CD14-positive monocyte (primary cell): ENCODE results near the gene GLB1L2. TPM values are rescaled to one million over a fixed set of nuclear protein-coding genes. Genes with fewer than 3 reads are reported as not detected.

Source experiments
- DNase-seq, 3 donors: peaks; one replicate each; pipeline ENCODE4 v3.0.0-alpha.2; 2011 to 2022
- H2AFZ ChIP-seq: 2 replicates; pipeline ENCODE4 v1.6.0; 2012; ENCODE audit warnings: mild to moderate bottlenecking, low read depth, low read length, inconsistent platforms; ENCODE audit not compliant: insufficient read depth, poor library complexity, severe bottlenecking
- H3K27ac ChIP-seq, 2 donors: 1 replicate in 1 of 2; 2 replicates in 1 of 2; pipeline ENCODE4 v1.5.1; 2012 to 2013; ENCODE audit warnings: low read length in 2 of 2, control low read depth in 1 of 2, inconsistent platforms in 1 of 2, low read depth in 1 of 2, mild to moderate bottlenecking in 1 of 2
- H3K27me3 ChIP-seq, 2 donors: one replicate each; pipeline versions ENCODE4 v1.6.0 to v1.6.1; 2011 to 2013; ENCODE audit warnings: low read length in 2 of 2; ENCODE audit not compliant: control insufficient read depth in 2 of 2, insufficient read depth in 2 of 2
- H3K36me3 ChIP-seq, 2 donors: replicated peaks in 1 of 2; 1 replicate in 1 of 2; 2 replicates in 1 of 2; pipeline versions ENCODE4 v1.5.1 to v1.6.1; 2012 to 2013; ENCODE audit warnings: low read length in 2 of 2, control low read depth in 1 of 2, inconsistent platforms in 1 of 2, mild to moderate bottlenecking in 1 of 2; ENCODE audit not compliant: insufficient read depth in 2 of 2, control insufficient read depth in 1 of 2
- H3K4me1 ChIP-seq, 2 donors: 1 replicate in 1 of 2; 2 replicates in 1 of 2; pipeline versions ENCODE4 v1.5.1 to v1.6.1; 2012 to 2013; ENCODE audit warnings: low read length in 2 of 2, control low read depth in 1 of 2, inconsistent platforms in 1 of 2, mild to moderate bottlenecking in 1 of 2, moderate library complexity in 1 of 2; ENCODE audit not compliant: insufficient read depth in 2 of 2, control insufficient read depth in 1 of 2
- H3K4me2 ChIP-seq: replicated peaks from 2 replicates; pipeline ENCODE3; 2012; ENCODE audit warnings: low read length, moderate library complexity, mild to moderate bottlenecking; ENCODE audit not compliant: poor library complexity, severe bottlenecking; ENCODE audit errors: extremely low read depth
- H3K4me3 ChIP-seq, 3 experiments: fragments of 200-600 bp in 1 of 3; sonication (generic) in 1 of 3; replicated peaks in 1 of 3; 1 replicate in 2 of 3; 2 replicates in 1 of 3; pipeline ENCODE4 v1.5.1; 2011 to 2013; ENCODE audit warnings: low read length in 3 of 3, mild to moderate bottlenecking in 3 of 3, control low read depth in 2 of 3, low read depth in 2 of 3, inconsistent platforms in 1 of 3, moderate library complexity in 1 of 3
- H3K79me2 ChIP-seq: 2 replicates; pipeline ENCODE4 v1.6.0; 2012; ENCODE audit warnings: mild to moderate bottlenecking, control low read depth, inconsistent platforms, low read length, moderate library complexity; ENCODE audit not compliant: insufficient read depth
- H3K9ac ChIP-seq: 2 replicates; pipeline ENCODE4 v1.6.0; 2017; ENCODE audit warnings: low read length, mild to moderate bottlenecking; ENCODE audit not compliant: insufficient read depth, poor library complexity, severe bottlenecking
- H3K9me3 ChIP-seq, 2 donors: replicated peaks in 1 of 2; 1 replicate in 1 of 2; 2 replicates in 1 of 2; pipeline versions ENCODE4 v1.5.1 to v1.6.1; 2012 to 2013; ENCODE audit warnings: low read length in 2 of 2, control low read depth in 1 of 2; ENCODE audit not compliant: control insufficient read depth in 1 of 2, insufficient read depth in 1 of 2
- H4K20me1 ChIP-seq: 2 replicates; pipeline ENCODE4 v1.6.0; 2012; ENCODE audit warnings: mild to moderate bottlenecking, low read length, control low read depth, moderate library complexity; ENCODE audit not compliant: insufficient read depth
- H3K27ac Mint-ChIP-seq, 7 donors: one replicate each; pipeline ENCODE4 v1.8.0; 2020; ENCODE audit warnings: mild to moderate bottlenecking in 7 of 7, mixed read lengths in 7 of 7, moderate library complexity in 6 of 7, inconsistent platforms in 2 of 7
- H3K27me3 Mint-ChIP-seq, 3 donors: one replicate each; pipeline ENCODE4 v1.8.0; 2021 to 2022; ENCODE audit warnings: low read depth in 3 of 3, mild to moderate bottlenecking in 3 of 3, mixed read lengths in 3 of 3, moderate library complexity in 3 of 3, inconsistent platforms in 1 of 3
- H3K36me3 Mint-ChIP-seq, 2 donors: one replicate each; pipeline ENCODE4 v1.8.0; 2020; ENCODE audit warnings: mixed read lengths in 2 of 2, inconsistent platforms in 1 of 2, mild to moderate bottlenecking in 1 of 2
- H3K4me1 Mint-ChIP-seq: one replicate; pipeline ENCODE4 v1.8.0; 2020; ENCODE audit warnings: mild to moderate bottlenecking, mixed read lengths
- H3K4me3 Mint-ChIP-seq, 2 donors: one replicate each; pipeline ENCODE4 v1.8.0; 2020; ENCODE audit warnings: mild to moderate bottlenecking in 2 of 2, mixed read lengths in 2 of 2, moderate library complexity in 1 of 2
- H3K9me3 Mint-ChIP-seq, 7 donors: one replicate each; pipeline ENCODE4 v1.8.0; 2020 to 2022; ENCODE audit warnings: mixed read lengths in 7 of 7, mild to moderate bottlenecking in 6 of 7, moderate library complexity in 6 of 7, inconsistent platforms in 2 of 7
- CTCF ChIP-seq: fragments of 200-600 bp; IDR thresholded peaks from one replicate; pipeline ENCODE4 v1.8.0; 2022; ENCODE audit warnings: antibody characterized with exemption, mild to moderate bottlenecking
- WGBS: methylation state at CpG from one replicate; pipeline ENCODE4 v1.1.5; 2013; ENCODE audit warnings: missing lambda C conversion rate; ENCODE audit not compliant: insufficient coverage; 5-methylcytosine and 5-hydroxymethylcytosine counted together
- intact Hi-C, 2 donors: fragments of 100-400 bp; cut with micrococcal nuclease; formaldehyde crosslinking; loops; one replicate each; pipeline versions ENCODE4 v1.15.0 to v1.15.1; 2023
- polyA plus RNA-seq, 3 donors: library from polyadenylated mRNA; depleted of rRNA in 1 of 3; unstranded in 2 of 3; stranded (reverse) in 1 of 3; fragments of 300-500 nt in 2 of 3; fragments of >200 nt in 1 of 3; fragmentation: Illumina TruSeq in 2 of 3; gene quantifications; 1 replicate in 2 of 3; 2 replicates in 1 of 3; pipeline ENCODE4 v1.2.3, GENCODE V29; 2012 to 2021

The GLB1L2 gene
- polyA plus RNA-seq, 3 donors: not detected

GRCh38 chr11:134346976-134347350 lies 15.2 kb downstream of the GLB1L2 start:
- Histone ChIP-seq H4K20me1 (no peaks in the 10 kb centered on the region), H3K9me3 (no peaks in the 10 kb centered on the region), H3K27me3 (no peaks in the 10 kb centered on the region), H3K4me1 (no peaks in the 10 kb centered on the region), H3K27ac (no peak overlapping the region), H2AFZ (no peak overlapping the region), H3K36me3 (no peaks in the 10 kb centered on the region), H3K9ac (no peak overlapping the region), H3K4me2 (no peak overlapping the region), H3K4me3 (no peak overlapping the region), H3K79me2 (no peaks in the 10 kb centered on the region)
- no peak overlapping the region for H3K4me3 Mint-ChIP-seq
- DNase-seq: no peak
- H3K9me3 Mint-ChIP-seq: peaks cover 0 to 3% (median 0%) of the 10 kb centered on the region in 7 donors
- no peaks in the 10 kb centered on the region for H3K36me3 Mint-ChIP-seq
- WGBS: 83% methylated on average over 2 of the region's 5 CpGs
- no peak overlapping the region for H3K27ac Mint-ChIP-seq
- peaks cover 0 to 13% (median 6%) of the 10 kb centered on the region in 3 donors for H3K27me3 Mint-ChIP-seq
- no peaks in the 10 kb centered on the region for H3K4me1 Mint-ChIP-seq
- intact Hi-C loops: no loop called here
- TF ChIP-seq CTCF: no peak

DNA sequence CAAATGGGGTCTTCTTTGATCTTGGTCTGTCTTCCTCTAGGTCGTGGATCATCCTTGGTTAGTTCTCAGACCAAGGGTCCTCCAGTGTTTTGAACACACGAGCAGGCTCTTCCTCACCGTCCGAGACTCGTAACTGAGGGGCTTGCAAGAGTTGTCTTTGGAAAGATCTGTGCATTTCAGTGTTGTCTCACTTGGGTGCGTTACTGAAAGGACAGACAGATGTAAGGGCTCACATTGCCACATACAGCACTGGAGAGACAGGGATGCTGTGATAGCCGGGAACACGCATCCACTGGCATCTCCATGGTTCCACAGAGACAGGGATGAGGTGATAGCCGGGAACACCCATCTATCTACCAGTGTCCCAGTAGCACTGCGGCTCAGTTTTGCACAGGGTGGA lies 15.7 kb downstream of the GLB1L2 start:
- Mint-ChIP-seq H3K9me3 (peaks cover 0 to 3% (median 0%) of the 10 kb centered on the region in 7 donors), H3K27ac (no peak overlapping the region), H3K27me3 (peaks cover 0 to 13% (median 5%) of the 10 kb centered on the region in 3 donors), H3K36me3 (no peaks in the 10 kb centered on the region), H3K4me1 (no peaks in the 10 kb centered on the region), H3K4me3 (no peak overlapping the region)
- Histone ChIP-seq H3K4me2 (no peak overlapping the region), H3K36me3 (no peaks in the 10 kb centered on the region), H3K9ac (no peak overlapping the region), H3K4me3 (no peak overlapping the region), H3K4me1 (no peaks in the 10 kb centered on the region), H4K20me1 (no peaks in the 10 kb centered on the region), H3K27ac (no peak overlapping the region), H3K79me2 (no peaks in the 10 kb centered on the region), H2AFZ (no peak overlapping the region), H3K27me3 (no peaks in the 10 kb centered on the region), H3K9me3 (no peaks in the 10 kb centered on the region)
- WGBS: 96% methylated on average over 6 of the region's 10 CpGs
- no peak for TF ChIP-seq CTCF
- intact Hi-C loops: no loop called here
- DNase-seq: no peak
